HepG2 (cell line): ENCODE data around the gene CEACAM16. TPM values are rescaled to one million over a fixed set of nuclear protein-coding genes. Genes with fewer than 3 reads are reported as not detected.
"Not testable (repeated sequence)": the region's sequence is repeated elsewhere in the genome, so short reads cannot be mapped to it uniquely, and the experiment has no call there.

Experiments
- ATAC-seq: fragments of 200-7000 bp; cut with Tn5 transposase; 3 replicates; pipeline ENCODE4 v1.9.1; 2020; ENCODE audit warnings: mild to moderate bottlenecking, moderate library complexity
- BruUV-seq: library from RNA; stranded (reverse); fragments of 400-500 nt; replicated peaks from 2 replicates; lab custom pipeline; 2021; lab: Mats Ljungman, UMichigan
- CTCF ChIA-PET: fragments of 300-600 bp; formaldehyde crosslinking; extraction: SDS; loops from one replicate; lab custom pipeline; 2021; ENCODE audit warnings: low total read pairs, inconsistent platforms, low intra/inter-chr PET ratio; lab: Yijun Ruan, JAX
- POLR2A ChIA-PET: fragments of 350-600 bp; sonication (Branson Sonifier 250); formaldehyde crosslinking; loops from one replicate; lab custom pipeline; 2020; ENCODE audit warnings: antibody characterized with exemption, inconsistent platforms; lab: Yijun Ruan, JAX
- DNase-seq: peaks from one replicate; pipeline ENCODE4 v3.0.0-alpha.2; 2015; ENCODE audit warnings: low spot score
- FAIRE-seq: peaks from 3 replicates; lab custom pipeline; 2011; peaks lifted over from hg19 to GRCh38; lab: Jason Lieb, UNC
- H2AFZ ChIP-seq: one replicate; pipeline ENCODE4 v1.6.1; 2011; ENCODE audit warnings: low read length, inconsistent platforms
- H3K27ac ChIP-seq: fragments of 300-600 bp; 3 replicates; pipeline ENCODE4 v1.8.0; 2011; ENCODE audit warnings: mixed run types, mild to moderate bottlenecking, mixed read lengths, low read length, inconsistent platforms; ENCODE audit not compliant: insufficient read depth; ENCODE audit errors: extremely low read length
- H3K27me3 ChIP-seq, 2 experiments: fragments of 200-600 bp in 1 of 2; 2 replicates in 1 of 2; 3 replicates in 1 of 2; pipeline versions ENCODE4 v1.6.0 to v1.8.0; 2011; ENCODE audit warnings: low read length in 2 of 2, mild to moderate bottlenecking in 2 of 2, moderate library complexity in 2 of 2, inconsistent platforms in 1 of 2; ENCODE audit not compliant: insufficient read depth in 2 of 2, control insufficient read depth in 1 of 2
- H3K36me3 ChIP-seq, 2 experiments: fragments of 200-600 bp in 1 of 2; replicated peaks in 1 of 2; 2 replicates in 1 of 2; 3 replicates in 1 of 2; pipeline versions ENCODE4 v1.5.1 to v1.8.0; 2011; ENCODE audit warnings: low read length in 2 of 2, inconsistent platforms in 1 of 2; ENCODE audit not compliant: insufficient read depth in 2 of 2, control insufficient read depth in 1 of 2
- H3K4me1 ChIP-seq: 2 replicates; pipeline ENCODE4 v1.5.1; 2012; ENCODE audit warnings: low read length, inconsistent platforms; ENCODE audit not compliant: insufficient read depth
- H3K4me2 ChIP-seq: 2 replicates; pipeline ENCODE4 v1.6.0; 2011; ENCODE audit warnings: low read depth, low read length, inconsistent platforms
- H3K4me3 ChIP-seq, 3 experiments: fragments of 200-600 bp in 1 of 3; sonication (generic), shearing (Covaris generic) in 1 of 3; replicated peaks in 1 of 3; 2 replicates each; pipeline ENCODE4 v1.5.1; 2011 to 2016; ENCODE audit warnings: low read length in 3 of 3, inconsistent platforms in 2 of 3, low read depth in 2 of 3, mild to moderate bottlenecking in 2 of 3, control low read depth in 1 of 3, mixed read lengths in 1 of 3; ENCODE audit not compliant: insufficient read depth in 1 of 3
- H3K79me2 ChIP-seq: one replicate; pipeline ENCODE4 v1.6.1; 2011; ENCODE audit warnings: low read length, inconsistent platforms; ENCODE audit not compliant: insufficient read depth
- H3K9ac ChIP-seq: 2 replicates; pipeline ENCODE4 v1.6.0; 2011; ENCODE audit warnings: mild to moderate bottlenecking, low read depth, low read length, inconsistent platforms; ENCODE audit not compliant: insufficient read depth
- H3K9me3 ChIP-seq: 2 replicates; pipeline ENCODE4 v1.5.1; 2012; ENCODE audit warnings: mild to moderate bottlenecking, low read length
- H4K20me1 ChIP-seq: 2 replicates; pipeline ENCODE4 v1.6.0; 2011; ENCODE audit warnings: inconsistent platforms, mild to moderate bottlenecking, low read length, moderate library complexity; ENCODE audit not compliant: insufficient read depth
- ELF3 ChIP-seq: IDR thresholded peaks from 2 replicates; pipeline ENCODE4 v1.6.1; 2016; ENCODE audit warnings: missing genetic modification reagents, missing compliant biosample characterization
- NR2F2 ChIP-seq: IDR thresholded peaks from 2 replicates; pipeline ENCODE4 v1.6.1; 2012; ENCODE audit warnings: low read depth, inconsistent platforms, borderline replicate concordance
- RCOR2 ChIP-seq: IDR thresholded peaks from 2 replicates; pipeline ENCODE4 v1.6.1; 2016; ENCODE audit warnings: missing biosample characterization, missing genetic modification reagents
- SMYD3 ChIP-seq: sonication (generic); formaldehyde crosslinking; IDR thresholded peaks from 2 replicates; pipeline ENCODE4 v1.8.1; 2023; ENCODE audit warnings: mild to moderate bottlenecking, missing genetic modification reagents
- SOX6 ChIP-seq, 2 experiments: fragments of 450-650 bp in 1 of 2; sonication (generic) in 1 of 2; formaldehyde crosslinking in 1 of 2; IDR thresholded peaks; 2 replicates each; pipeline versions ENCODE4 v1.4.0 to v1.6.1; 2017 to 2020; ENCODE audit warnings: antibody characterized with exemption in 1 of 2, mild to moderate bottlenecking in 1 of 2, missing genetic modification reagents in 1 of 2
- ZNF484 ChIP-seq: sonication (generic); formaldehyde crosslinking; IDR thresholded peaks from 2 replicates; pipeline ENCODE4 v1.5.1; 2020; ENCODE audit warnings: mild to moderate bottlenecking, low read depth, missing genetic modification reagents, borderline replicate concordance
- ZNF563 ChIP-seq: sonication (generic); formaldehyde crosslinking; IDR thresholded peaks from 2 replicates; pipeline ENCODE4 v1.8.0; 2022; ENCODE audit warnings: mild to moderate bottlenecking, moderate library complexity, missing genetic modification reagents
- ZNF770 ChIP-seq: sonication (generic); formaldehyde crosslinking; IDR thresholded peaks from 2 replicates; pipeline ENCODE4 v1.5.0; 2020; ENCODE audit warnings: mild to moderate bottlenecking, missing genetic modification reagents
- WGBS: methylation state at CpG from one replicate; pipeline ENCODE4 v1.1.6; 2017; ENCODE audit warnings: low lambda C conversion rate; 5-methylcytosine and 5-hydroxymethylcytosine counted together
- in situ Hi-C: cut with HindIII; loops from 2 replicates; pipeline ENCODE4 v1.10.0; 2017; ENCODE audit warnings: low pct_unique_long_range_greater_than_20kb; ENCODE audit not compliant: extremely low pct_ligation_motif_present
- intact Hi-C: fragments of 100-400 bp; cut with micrococcal nuclease; formaldehyde crosslinking; loops from one replicate; pipeline ENCODE4 v1.10.0; 2022; ENCODE audit not compliant: unreplicated experiment
- polyA plus RNA-seq, 8 experiments: library from polyadenylated mRNA; depleted of rRNA in 3 of 8; stranded (reverse) in 7 of 8; unstranded in 1 of 8; fragments of >200 nt; fragmentation: Illumina TruSeq in 4 of 8; extraction: Trizol in 4 of 8; gene quantifications; 2 replicates each; pipeline versions ENCODE4 v1.2.1 to v1.2.3, GENCODE V29; 2011 to 2016; ENCODE audit warnings: low read depth in 4 of 8, missing spikeins in 1 of 8, mixed read lengths in 1 of 8; ENCODE audit not compliant: insufficient read depth in 1 of 8
- total RNA-seq, 5 experiments: library from RNA; depleted of rRNA; stranded (reverse); fragments of >200 nt; fragmentation: Illumina TruSeq; extraction: Trizol; gene quantifications; 2 replicates each; pipeline ENCODE4 v1.2.3, GENCODE V29; 2016; ENCODE audit warnings: low read depth in 1 of 5
- TF ChIP-seq, protein P1 (sequence below): sonication (generic); formaldehyde crosslinking; IDR thresholded peaks from 2 replicates; pipeline ENCODE4 v1.5.1; 2020; ENCODE audit warnings: missing genetic modification reagents, mild to moderate bottlenecking, borderline replicate concordance
- TF ChIP-seq, protein P2 (sequence below): sonication (generic); formaldehyde crosslinking; IDR thresholded peaks from 2 replicates; pipeline ENCODE4 v1.4.0; 2020; ENCODE audit warnings: mild to moderate bottlenecking, missing genetic modification reagents
- TF ChIP-seq, protein P3 (sequence below): IDR thresholded peaks from 2 replicates; pipeline ENCODE4 v1.6.1; 2016; ENCODE audit warnings: missing compliant biosample characterization, missing genetic modification reagents, borderline replicate concordance

Gene CEACAM16
- total and polyA plus RNA-seq, 2 of the 13 experiments (the other 11 are each of a cell fraction or from before 2014, with no cell fraction given), result not detected

DNA sequence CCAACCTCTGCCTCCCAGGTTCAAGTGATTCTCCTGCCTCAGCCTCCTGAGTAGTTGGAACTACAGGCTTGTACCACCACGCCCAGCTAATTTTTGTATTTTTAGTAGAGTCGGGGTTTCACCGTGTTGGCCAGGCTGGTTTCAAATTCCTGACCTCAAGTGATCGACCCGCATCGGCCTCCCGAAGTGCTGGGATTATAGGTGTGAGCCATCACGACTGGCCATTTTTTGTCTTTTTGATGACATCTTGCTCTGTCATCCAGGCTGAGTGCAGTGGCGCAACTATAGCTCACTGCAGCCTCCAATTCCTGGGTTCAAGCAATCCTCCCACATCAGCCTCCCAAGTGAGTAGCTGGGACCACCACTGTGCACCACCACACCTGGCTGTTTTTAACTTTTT is 21.4 kb downstream of the CEACAM16 start:
- not testable (repeated sequence) for H3K9me3 ChIP-seq, BruUV-seq, H3K4me2 ChIP-seq, FAIRE-seq, H2AFZ ChIP-seq
- TF ChIP-seq ZNF770 (CRISPR knock-in tag), result peak; percentile 82
- TF ChIP-seq, all 625 proteins: peak for 1; not testable (repeated sequence) for 624
- DNase-seq, H3K9ac ChIP-seq, ATAC-seq, H3K27me3 ChIP-seq, H3K36me3 ChIP-seq, intact Hi-C loops, H4K20me1 ChIP-seq, H3K27ac ChIP-seq, H3K4me3 ChIP-seq, CTCF ChIA-PET: not testable (repeated sequence)
- H3K79me2 ChIP-seq, result peaks cover 22% of the 10 kb centered on the region
- 95% methylated on average over 9 of the region's 9 CpGs for WGBS
- in situ Hi-C loops, result loop anchor here (5.0 kb wide), 2 partner anchors 33 to 37 kb away; no protein-coding TSS in a partner anchor
- POLR2A ChIA-PET, result interaction anchor here (8.0 kb wide), 1 partner anchor 25 kb away, joined by 94 read pairs; no protein-coding TSS in a partner anchor
- H3K4me1 ChIP-seq, result peaks cover 90% of the 10 kb centered on the region

DNA sequence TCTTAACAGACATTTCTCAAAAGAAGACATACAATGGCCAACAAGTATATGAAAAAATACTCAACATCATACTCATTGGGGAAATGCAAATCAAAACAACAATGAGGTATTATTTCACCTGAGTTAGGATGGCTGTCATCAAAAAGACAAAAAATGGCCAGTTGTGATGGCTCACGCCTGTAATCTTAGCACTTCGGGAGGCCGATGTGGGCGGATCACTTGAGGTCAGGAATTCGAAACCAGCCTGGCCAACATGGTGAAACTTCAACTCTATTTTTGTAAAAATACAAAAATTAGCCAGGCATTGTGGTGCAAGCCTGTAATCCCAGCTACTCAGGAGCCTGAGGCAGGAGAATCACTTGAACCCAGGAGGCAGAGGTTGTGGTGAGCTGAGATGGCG is 22.0 kb downstream of the CEACAM16 start:
- in situ Hi-C loops (loop anchor here (5.0 kb wide), 2 partner anchors 34 to 36 kb away; no protein-coding TSS in a partner anchor), intact Hi-C loops (no loop called here)
- peaks cover 90% of the 10 kb centered on the region for H3K4me1 ChIP-seq
- H3K27me3 ChIP-seq, result no peaks in the 10 kb centered on the region; a peak in 1 of 5 replicates
- POLR2A ChIA-PET, result interaction anchor here (0.7 to 8.0 kb wide), 3 partner anchors 8 to 29 kb away, joined by 3 to 94 read pairs (median 5); no protein-coding TSS in a partner anchor
- FAIRE-seq (no peak), DNase-seq (no peak), ATAC-seq (no peak)
- no peaks in the 10 kb centered on the region; a peak in 1 of 5 replicates for H3K36me3 ChIP-seq
- no peak overlapping the region for H2AFZ ChIP-seq
- WGBS, result 97% methylated on average over 6 of the region's 6 CpGs
- no peak overlapping the region for H3K9ac ChIP-seq
- no TSS peak for BruUV-seq
- H3K9me3 ChIP-seq, result 0 out of 2 replicates have a peak, but pooled peaks cover under 1% of the 10 kb centered on the region
- H3K27ac ChIP-seq, result no peak overlapping the region
- H3K79me2 ChIP-seq, result peaks cover 19% of the 10 kb centered on the region
- no peak overlapping the region for H3K4me2 ChIP-seq
- CTCF ChIA-PET, result interaction anchor here (1.4 kb wide), 1 partner anchor 32 kb away, joined by 4 read pairs; no protein-coding TSS in a partner anchor
- H3K4me3 ChIP-seq, result no peak overlapping the region
- H4K20me1 ChIP-seq, result no peaks in the 10 kb centered on the region
- TF ChIP-seq ZNF563 (CRISPR knock-in tag) (no peak), SMYD3 (no peak), NR2F2 (no peak), ZNF484 (no peak), ELF3 (CRISPR knock-in tag) (no peak), SOX6 (IDR thresholded peaks at IDR 0.05) (no peak), SOX6 (CRISPR knock-in tag; IDR thresholded peaks at IDR 0.05) (no peak), RCOR2 (CRISPR knock-in tag) (no peak)
- TF ChIP-seq, protein P1, sequence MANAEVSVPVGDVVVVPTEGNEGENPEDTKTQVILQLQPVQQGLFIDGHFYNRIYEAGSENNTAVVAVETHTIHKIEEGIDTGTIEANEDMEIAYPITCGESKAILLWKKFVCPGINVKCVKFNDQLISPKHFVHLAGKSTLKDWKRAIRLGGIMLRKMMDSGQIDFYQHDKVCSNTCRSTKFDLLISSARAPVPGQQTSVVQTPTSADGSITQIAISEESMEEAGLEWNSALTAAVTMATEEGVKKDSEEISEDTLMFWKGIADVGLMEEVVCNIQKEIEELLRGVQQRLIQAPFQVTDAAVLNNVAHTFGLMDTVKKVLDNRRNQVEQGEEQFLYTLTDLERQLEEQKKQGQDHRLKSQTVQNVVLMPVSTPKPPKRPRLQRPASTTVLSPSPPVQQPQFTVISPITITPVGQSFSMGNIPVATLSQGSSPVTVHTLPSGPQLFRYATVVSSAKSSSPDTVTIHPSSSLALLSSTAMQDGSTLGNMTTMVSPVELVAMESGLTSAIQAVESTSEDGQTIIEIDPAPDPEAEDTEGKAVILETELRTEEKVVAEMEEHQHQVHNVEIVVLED (CRISPR knock-in tag), result no peak
- TF ChIP-seq, protein P2, sequence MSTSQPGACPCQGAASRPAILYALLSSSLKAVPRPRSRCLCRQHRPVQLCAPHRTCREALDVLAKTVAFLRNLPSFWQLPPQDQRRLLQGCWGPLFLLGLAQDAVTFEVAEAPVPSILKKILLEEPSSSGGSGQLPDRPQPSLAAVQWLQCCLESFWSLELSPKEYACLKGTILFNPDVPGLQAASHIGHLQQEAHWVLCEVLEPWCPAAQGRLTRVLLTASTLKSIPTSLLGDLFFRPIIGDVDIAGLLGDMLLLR, result no peak
- TF ChIP-seq, protein P3, sequence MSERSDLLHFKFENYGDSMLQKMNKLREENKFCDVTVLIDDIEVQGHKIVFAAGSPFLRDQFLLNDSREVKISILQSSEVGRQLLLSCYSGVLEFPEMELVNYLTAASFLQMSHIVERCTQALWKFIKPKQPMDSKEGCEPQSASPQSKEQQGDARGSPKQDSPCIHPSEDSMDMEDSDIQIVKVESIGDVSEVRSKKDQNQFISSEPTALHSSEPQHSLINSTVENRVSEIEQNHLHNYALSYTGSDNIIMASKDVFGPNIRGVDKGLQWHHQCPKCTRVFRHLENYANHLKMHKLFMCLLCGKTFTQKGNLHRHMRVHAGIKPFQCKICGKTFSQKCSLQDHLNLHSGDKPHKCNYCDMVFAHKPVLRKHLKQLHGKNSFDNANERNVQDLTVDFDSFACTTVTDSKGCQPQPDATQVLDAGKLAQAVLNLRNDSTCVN (CRISPR knock-in tag), result no peak
